GM18511 (cell line): Measurements from ENCODE around the gene ADRA1B.

Experiments
- ATAC-seq: cut with Tn5 transposase; IDR thresholded peaks from one replicate; pipeline ENCODE4 v1.9.1; 2021; ENCODE audit warnings: mild to moderate bottlenecking, moderate library complexity; ENCODE audit not compliant: unreplicated experiment

The ADRA1B gene

GRCh38 chr5:159901308-159901707 lies 15.0 kb upstream of the ADRA1B start:
- ATAC-seq: no peak

DNA sequence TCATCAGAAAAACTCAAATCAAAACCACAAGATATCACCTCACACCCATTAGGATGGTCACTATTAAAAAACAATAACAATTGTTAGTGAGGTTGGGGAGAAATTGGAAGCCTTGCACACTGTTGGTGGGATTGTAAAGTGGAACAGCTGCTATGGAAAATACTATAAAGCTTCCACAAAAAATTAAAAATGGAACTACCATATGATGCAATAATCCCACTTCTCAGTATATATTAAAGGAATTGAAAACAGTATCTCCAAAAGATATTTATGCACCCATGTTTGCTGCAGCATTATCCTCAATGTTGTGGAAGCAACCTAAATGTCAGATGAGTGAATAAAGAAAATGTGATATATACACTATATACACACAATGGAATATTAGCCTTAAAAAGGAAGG lies 14.5 kb upstream of the ADRA1B start:
- ATAC-seq: no peak

GRCh38 chr5:159902444-159903121 lies 13.7 kb upstream of the ADRA1B start:
- ATAC-seq: no peak

DNA sequence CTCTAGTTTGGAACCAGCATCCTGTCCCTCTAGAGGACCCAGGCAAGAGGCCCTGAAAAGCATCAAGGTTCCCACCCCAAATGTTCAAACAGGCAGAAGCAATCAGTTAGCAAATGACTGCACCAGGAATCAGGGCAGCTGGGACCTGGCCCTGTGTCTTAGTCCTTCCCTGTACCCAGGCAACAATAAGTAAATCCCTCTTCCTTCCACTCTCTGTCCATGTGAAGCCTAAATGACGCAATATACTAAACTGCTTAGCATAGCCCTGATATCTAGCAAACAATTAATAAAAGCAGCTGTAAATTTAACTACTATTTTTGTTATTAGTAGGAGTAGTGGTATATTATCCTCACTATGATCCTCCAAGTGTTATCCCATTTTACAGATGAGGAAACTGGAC lies 13.2 kb upstream of the ADRA1B start:
- ATAC-seq: no peak

DNA sequence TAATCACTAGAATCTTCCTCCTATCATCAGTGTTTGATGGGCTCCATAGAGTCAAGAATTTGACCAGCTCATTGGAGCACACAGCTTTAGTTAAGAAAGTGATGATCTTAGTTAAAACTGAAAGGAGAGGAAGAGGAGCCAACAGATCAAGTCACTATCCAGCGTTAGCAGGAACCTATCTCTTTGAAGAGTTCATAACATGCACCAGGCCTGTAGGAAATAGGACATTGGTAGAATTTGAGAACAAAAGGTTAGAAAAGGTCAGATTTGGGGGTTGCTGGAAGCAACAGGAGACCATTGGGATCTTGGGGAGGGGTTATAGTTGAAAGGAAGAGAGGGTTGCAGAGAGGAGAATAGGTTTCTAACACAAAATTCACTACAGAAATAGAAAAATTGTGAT lies 11.4 kb upstream of the ADRA1B start:
- no peak for ATAC-seq

GRCh38 chr5:159905496-159905895 lies 10.8 kb upstream of the ADRA1B start:
- no peak for ATAC-seq

DNA sequence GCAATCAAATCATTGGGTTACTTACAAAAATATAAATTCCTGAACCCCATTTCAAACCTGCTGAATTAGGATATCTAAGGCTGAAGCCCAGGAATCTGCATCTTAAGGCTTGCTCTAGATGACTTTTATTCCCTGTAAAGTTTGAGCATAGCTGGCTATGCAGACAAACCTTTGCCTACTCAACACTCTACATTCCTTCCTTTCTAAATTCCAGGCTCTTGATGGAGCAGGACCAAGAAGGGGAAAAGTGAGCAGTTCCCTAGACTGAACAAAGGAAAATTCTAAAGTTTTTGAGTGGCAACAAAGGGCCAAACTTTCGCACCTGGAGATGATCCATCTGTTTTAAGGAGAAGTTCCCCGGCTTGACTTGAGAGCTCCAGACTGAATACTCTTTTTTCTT lies 9.8 kb upstream of the ADRA1B start:
- no peak for ATAC-seq

- ATAC-seq: no peak
These were observed 9.3 kb upstream of the ADRA1B start for GRCh38 chr5:159906943-159907342.

- ATAC-seq: no peak
These were observed 8.3 kb upstream of the ADRA1B start for GRCh38 chr5:159907689-159908590.

DNA sequence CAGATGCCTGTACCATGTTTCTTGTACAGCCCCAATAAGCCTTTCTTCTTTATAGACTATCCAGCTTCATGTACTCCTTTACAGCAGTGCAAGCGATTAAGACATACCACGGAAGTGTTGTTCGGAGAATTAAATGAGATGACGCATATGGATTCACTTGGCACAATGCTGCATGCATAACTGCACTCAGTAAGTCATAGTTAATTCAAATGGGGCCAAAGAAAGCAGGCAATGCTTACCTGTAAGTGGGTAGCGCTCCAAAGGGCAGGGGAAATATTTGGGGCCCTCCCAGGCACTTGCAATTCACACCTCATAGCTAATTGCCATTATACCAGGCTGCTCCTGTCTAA lies 7.7 kb upstream of the ADRA1B start:
- no peak for ATAC-seq

DNA sequence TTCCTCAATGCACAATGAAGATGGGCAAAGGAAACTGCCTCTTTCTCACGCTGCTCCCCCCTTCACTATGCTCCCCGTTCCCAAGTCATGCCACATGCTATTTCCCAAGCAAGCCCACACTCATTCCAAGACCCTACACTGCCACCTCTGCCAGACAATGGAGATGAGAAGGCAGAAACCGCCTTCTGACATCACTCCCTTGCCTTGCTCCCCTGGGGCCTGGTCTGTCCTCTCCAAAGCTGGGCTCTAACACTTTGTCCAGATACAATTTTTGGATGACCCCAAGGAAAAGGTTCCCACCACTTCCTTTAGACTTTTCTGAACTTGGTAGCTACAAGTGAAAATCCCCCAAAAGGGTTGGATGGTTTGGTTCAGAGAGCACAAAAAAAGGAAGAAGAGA lies 7.2 kb upstream of the ADRA1B start:
- ATAC-seq: no peak

GRCh38 chr5:159910207-159910842 lies 6.0 kb upstream of the ADRA1B start:
- ATAC-seq: no peak

GRCh38 chr5:159910843-159911229 lies 5.4 kb upstream of the ADRA1B start:
- ATAC-seq: no peak

- no peak for ATAC-seq
These were observed 4.9 kb upstream of the ADRA1B start for GRCh38 chr5:159911349-159911748.

- no peak for ATAC-seq
These were observed 4.1 kb upstream of the ADRA1B start for GRCh38 chr5:159912033-159912800.

DNA sequence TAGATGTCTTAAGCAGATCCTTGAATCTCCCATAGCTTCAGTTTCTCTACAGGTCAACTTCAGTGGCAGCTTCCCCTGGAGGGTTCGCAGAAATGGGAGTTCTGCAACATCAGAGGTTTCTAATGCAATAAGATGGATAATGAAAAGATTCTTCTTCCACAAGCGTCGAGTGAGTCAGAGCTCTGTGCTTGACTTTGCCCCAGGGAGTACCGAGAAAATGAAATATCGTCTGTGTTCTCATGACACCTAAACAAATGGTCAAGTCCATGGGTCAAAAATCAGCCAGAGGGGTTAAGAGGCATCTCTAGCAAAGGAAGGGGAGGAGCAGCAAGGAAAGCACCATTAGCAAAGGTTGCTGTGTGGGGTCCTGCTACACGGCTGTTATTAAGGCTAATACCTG lies 3.2 kb upstream of the ADRA1B start:
- no peak for ATAC-seq

- ATAC-seq: no peak
These were observed 2.8 kb upstream of the ADRA1B start for GRCh38 chr5:159913501-159913900.

- ATAC-seq: no peak
These were observed 819 bp downstream of the ADRA1B start for GRCh38 chr5:159916841-159917761.

DNA sequence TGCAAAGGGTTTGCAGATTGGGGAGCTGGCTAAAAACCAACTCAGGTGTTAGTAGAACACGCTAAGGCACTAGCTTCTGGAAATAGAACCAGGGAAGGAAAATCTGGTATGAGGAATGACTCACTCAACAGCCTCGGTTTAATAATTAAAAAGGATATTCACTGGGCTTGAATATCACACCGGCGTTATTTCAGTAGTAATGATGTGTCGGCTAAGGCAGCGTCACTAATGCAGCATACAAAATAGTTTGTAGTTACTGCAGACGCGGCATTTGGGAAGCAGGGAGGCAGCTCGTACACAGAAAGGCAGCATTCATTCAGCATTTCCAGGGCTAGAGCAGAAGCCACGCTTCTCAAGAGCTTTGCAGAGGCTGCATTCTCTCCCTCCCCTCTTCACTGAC lies 1.7 kb downstream of the ADRA1B start:
- no peak for ATAC-seq

GRCh38 chr5:159921721-159922120 lies 5.4 kb downstream of the ADRA1B start:
- no peak for ATAC-seq
